GM23338 (cell line): ENCODE data around the gene C5orf58. TPM values are rescaled to one million over a fixed set of nuclear protein-coding genes. Genes with fewer than 3 reads are reported as not detected.

ENCODE experiments used
- ATAC-seq: fragments of 200-7000 bp; cut with Tn5 transposase; 3 replicates; pipeline ENCODE4 v1.9.1; 2020
- DNase-seq: peaks from one replicate; pipeline ENCODE4 v3.0.0-alpha.2; 2015; ENCODE audit warnings: low spot score
- H2AFZ ChIP-seq: fragments of 200-600 bp; sonication (generic); 2 replicates; pipeline ENCODE4 v1.8.0; 2016; ENCODE audit warnings: antibody characterized with exemption, mild to moderate bottlenecking, moderate library complexity
- H3F3A ChIP-seq: fragments of 200-600 bp; sonication (generic); replicated peaks from 2 replicates; pipeline ENCODE4 v1.8.0; 2017; ENCODE audit warnings: antibody characterized with exemption, mixed run types, low read depth
- H3K27ac ChIP-seq: fragments of 200-600 bp; sonication (generic); 2 replicates; pipeline ENCODE4 v1.6.1; 2016; ENCODE audit warnings: low read depth
- H3K27me3 ChIP-seq: fragments of 200-600 bp; sonication (generic); 2 replicates; pipeline ENCODE4 v1.8.0; 2016; ENCODE audit warnings: mild to moderate bottlenecking, mixed run types, moderate library complexity; ENCODE audit not compliant: insufficient read depth
- H3K36me3 ChIP-seq: fragments of 200-600 bp; sonication (generic); 2 replicates; pipeline ENCODE4 v1.8.0; 2016; ENCODE audit warnings: mild to moderate bottlenecking; ENCODE audit not compliant: insufficient read depth
- H3K4me1 ChIP-seq: fragments of 200-600 bp; sonication (generic); 2 replicates; pipeline ENCODE4 v1.8.0; 2016; ENCODE audit warnings: mild to moderate bottlenecking, moderate library complexity; ENCODE audit not compliant: insufficient read depth
- H3K4me2 ChIP-seq: fragments of 200-600 bp; sonication (generic); 2 replicates; pipeline ENCODE4 v1.7.1; 2017; ENCODE audit warnings: mixed run types
- H3K4me3 ChIP-seq: fragments of 200-600 bp; sonication (generic); 2 replicates; pipeline ENCODE4 v1.6.1; 2016; ENCODE audit warnings: mixed run types
- H3K79me2 ChIP-seq: fragments of 200-600 bp; sonication (generic); replicated peaks from 2 replicates; pipeline ENCODE4 v1.8.0; 2017; ENCODE audit warnings: mild to moderate bottlenecking; ENCODE audit not compliant: insufficient read depth
- H3K9me2 ChIP-seq: fragments of 200-600 bp; sonication (generic); 2 replicates; pipeline ENCODE4 v1.8.0; 2017; ENCODE audit not compliant: insufficient read depth
- H4K20me1 ChIP-seq: fragments of 200-600 bp; sonication (generic); replicated peaks from 2 replicates; pipeline ENCODE4 v1.8.0; 2017; ENCODE audit warnings: mild to moderate bottlenecking; ENCODE audit not compliant: insufficient read depth
- H3K27ac Mint-ChIP-seq: 2 replicates; pipeline ENCODE4 v1.8.0; 2020; ENCODE audit warnings: inconsistent platforms, mild to moderate bottlenecking, moderate library complexity, mixed read lengths
- H3K27me3 Mint-ChIP-seq: 3 replicates; pipeline ENCODE4 v1.8.0; 2022; ENCODE audit warnings: low read depth, mild to moderate bottlenecking, moderate library complexity, mixed read lengths, inconsistent platforms; ENCODE audit not compliant: insufficient read depth, poor library complexity
- H3K36me3 Mint-ChIP-seq: 3 replicates; pipeline ENCODE4 v1.8.0; 2021; ENCODE audit warnings: low read depth, mild to moderate bottlenecking, inconsistent platforms, moderate library complexity, mixed read lengths
- H3K4me1 Mint-ChIP-seq: 3 replicates; pipeline ENCODE4 v1.8.0; 2020; ENCODE audit warnings: mild to moderate bottlenecking, inconsistent platforms, mixed read lengths
- H3K4me3 Mint-ChIP-seq: 3 replicates; pipeline ENCODE4 v1.8.0; 2021; ENCODE audit warnings: moderate library complexity, mild to moderate bottlenecking, inconsistent platforms, mixed read lengths
- H3K9me3 Mint-ChIP-seq: 3 replicates; pipeline ENCODE4 v1.8.0; 2020; ENCODE audit warnings: moderate library complexity, mild to moderate bottlenecking, inconsistent platforms, mixed read lengths
- CREB1 ChIP-seq: fragments of 250-450 bp; sonication (Bioruptor Pico); IDR thresholded peaks from 2 replicates; pipeline ENCODE4 v1.5.0; 2020; ENCODE audit warnings: low read depth, mild to moderate bottlenecking, moderate library complexity
- CTCF ChIP-seq, 2 experiments: fragments of 200-600 bp in 1 of 2; sonication (generic) in 1 of 2; conservative IDR thresholded peaks; 2 replicates each; pipeline versions ENCODE4 v1.5.1 to v1.6.1; 2016 to 2017; ENCODE audit warnings: antibody characterized with exemption in 2 of 2, low read depth in 2 of 2, mild to moderate bottlenecking in 2 of 2, moderate library complexity in 1 of 2
- ETS1 ChIP-seq: IDR thresholded peaks from 2 replicates; pipeline ENCODE4 v1.6.1; 2016; ENCODE audit warnings: antibody characterized with exemption
- EZH2 ChIP-seq: fragments of 200-600 bp; sonication (generic); IDR thresholded peaks from one replicate; pipeline ENCODE4 v1.8.0; 2017; ENCODE audit warnings: antibody characterized with exemption, mild to moderate bottlenecking, low read depth; ENCODE audit not compliant: unreplicated experiment
- EZH2phosphoT487 ChIP-seq: fragments of 200-600 bp; sonication (generic); IDR thresholded peaks from one replicate; pipeline ENCODE4 v1.8.1; 2018; ENCODE audit warnings: antibody characterized with exemption; ENCODE audit not compliant: unreplicated experiment
- JUNB ChIP-seq: IDR thresholded peaks from one replicate; pipeline ENCODE4 v1.6.1; 2016; ENCODE audit warnings: antibody characterized with exemption; ENCODE audit not compliant: unreplicated experiment
- NANOG ChIP-seq: IDR thresholded peaks from 2 replicates; pipeline ENCODE4 v1.6.1; 2016; ENCODE audit warnings: antibody characterized with exemption, borderline replicate concordance
- POLR2AphosphoS5 ChIP-seq: IDR thresholded peaks from 2 replicates; pipeline ENCODE4 v1.6.1; 2016; ENCODE audit warnings: antibody characterized with exemption, low read depth
- REST ChIP-seq: IDR thresholded peaks from one replicate; pipeline ENCODE4 v1.6.1; 2018; ENCODE audit warnings: antibody characterized with exemption; ENCODE audit not compliant: unreplicated experiment
- STAT1 ChIP-seq: IDR thresholded peaks from one replicate; pipeline ENCODE4 v1.6.1; 2016; ENCODE audit warnings: antibody characterized with exemption; ENCODE audit not compliant: unreplicated experiment
- ZNF114 ChIP-seq: fragments of 250-450 bp; sonication (Bioruptor Pico); IDR thresholded peaks from 2 replicates; pipeline ENCODE4 v1.5.0; 2020; ENCODE audit warnings: mild to moderate bottlenecking, moderate library complexity
- ZNF331 ChIP-seq: fragments of 250-450 bp; sonication (Bioruptor Pico); IDR thresholded peaks from 2 replicates; pipeline ENCODE4 v1.5.0; 2020; ENCODE audit warnings: low read depth, mild to moderate bottlenecking, moderate library complexity
- ZNF462 ChIP-seq: fragments of 250-450 bp; sonication (Bioruptor Pico); IDR thresholded peaks from 2 replicates; pipeline ENCODE4 v1.5.0; 2020; ENCODE audit warnings: mild to moderate bottlenecking, moderate library complexity
- polyA plus RNA-seq: library from polyadenylated mRNA; unstranded; fragments of >200 nt; fragmentation: Nextera tagmentation; extraction: Ambion mirVana; gene quantifications from 2 replicates; pipeline ENCODE4 v1.2.1, GENCODE V29; 2016
- total RNA-seq: library from RNA; depleted of rRNA; stranded (reverse); fragments of >200 nt; shearing (Covaris generic); gene quantifications from 2 replicates; pipeline ENCODE4 v1.2.3, GENCODE V29; 2014

C5orf58 gene
- total and polyA plus RNA-seq, 2 experiments from 2014 or later: 1.0 to 9.1 TPM

GRCh38 chr5:170252720-170253350, 20.1 kb downstream of the C5orf58 start:
- Histone ChIP-seq H4K20me1 (no peaks in the 10 kb centered on the region), H3K9me2 (peaks cover 2% of the 10 kb centered on the region; the same call in 1 of the 2 replicates), H3K27ac (peak overlapping the region; percentile 67), H3K79me2 (no peaks in the 10 kb centered on the region), H3K27me3 (no peaks in the 10 kb centered on the region), H3K4me3 (peak overlapping the region; percentile 28), H3K4me1 (peaks cover 54% of the 10 kb centered on the region), H3F3A (no peaks in the 10 kb centered on the region), H3K4me2 (peak overlapping the region; percentile 63), H3K36me3 (no peaks in the 10 kb centered on the region), H2AFZ (no peak overlapping the region)
- Mint-ChIP-seq H3K36me3 (no peaks in the 10 kb centered on the region), H3K27me3 (peaks cover 5% of the 10 kb centered on the region), H3K27ac (peak overlapping the region; percentile 9; the same call in 1 of the 2 replicates), H3K9me3 (no peaks in the 10 kb centered on the region), H3K4me1 (peaks cover 70% of the 10 kb centered on the region), H3K4me3 (peak overlapping the region; percentile 24; the same call in 1 of the 3 replicates)
- TF ChIP-seq ZNF114 (CRISPR knock-in tag) (no peak), EZH2 (no peak), NANOG (no peak), ZNF331 (CRISPR knock-in tag) (no peak), CREB1 (CRISPR knock-in tag) (no peak), REST (no peak), JUNB (no peak), STAT1 (no peak), CTCF (conservative IDR thresholded peaks at IDR 0.05; ENCODE audit: low read depth in 2 of 2) (no peak), ETS1 (no peak), ZNF462 (no peak), EZH2phosphoT487 (no peak), POLR2AphosphoS5 (no peak)
- peak; percentile 36 for DNase-seq
- peak; percentile 44; the same call in 2 of the 3 replicates for ATAC-seq
